Left ventricle myocardium superior (tissue), 1 donor: ENCODE data around the gene CHSY1. TPM values are rescaled to one million over a fixed set of nuclear protein-coding genes. Genes with fewer than 3 reads are reported as not detected.
A peak's percentile ranks its signal among the peaks of the same experiment; 100 is the strongest.

Source experiments
- ATAC-seq: fragments of 200-7000 bp; cut with Tn5 transposase; one replicate; pipeline ENCODE4 v1.9.1; 2020; ENCODE audit warnings: mild to moderate bottlenecking, moderate library complexity
- DNase-seq: peaks from one replicate; pipeline ENCODE4 v3.0.0-alpha.2; 2020
- intact Hi-C: fragments of 100-400 bp; cut with micrococcal nuclease; formaldehyde crosslinking; loops from one replicate; pipeline ENCODE4 v1.11.0; 2022
- total RNA-seq: library from RNA; stranded (reverse); fragmentation: NEBNext Ultra II Directional; extraction: Animal tissue kit (Norgen Biotek cat#: 25700); gene quantifications from one replicate; pipeline ENCODE4 v1.2.1, GENCODE V29; 2021
- donor health status: DM: no; HTN: yes; CAD: no; lungs with severe emphysema.

The CHSY1 gene
- total RNA-seq, 1 donor from 2014 or later: 11.7 TPM

GRCh38 chr15:101147181-101147580 lies 104.7 kb downstream of the CHSY1 start:
- intact Hi-C loops: no loop called here
- DNase-seq (no peak), ATAC-seq (no peak)

GRCh38 chr15:101146118-101146702 lies 105.6 kb downstream of the CHSY1 start:
- ATAC-seq (no peak), DNase-seq (no peak)
- intact Hi-C loops: no loop called here

DNA sequence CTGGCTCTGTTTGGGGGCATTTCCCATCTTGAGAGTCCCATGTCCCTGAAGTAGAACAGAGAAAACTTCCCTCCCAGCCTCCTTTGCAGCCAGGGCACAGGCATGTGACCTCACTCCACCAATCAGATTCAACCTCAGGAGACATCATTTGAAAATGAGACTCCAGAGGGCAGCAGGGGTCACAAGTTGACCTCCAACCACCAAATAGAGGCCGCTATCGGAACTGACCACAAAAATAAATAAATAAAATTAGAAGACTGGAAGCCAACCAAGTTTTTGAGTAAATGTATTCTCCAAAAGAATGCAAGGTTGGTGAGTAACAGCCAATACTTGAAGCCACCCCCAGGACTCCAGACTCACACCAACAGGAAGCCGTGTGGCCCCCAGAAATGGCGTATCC lies 106.5 kb downstream of the CHSY1 start:
- DNase-seq (no peak), ATAC-seq (no peak)
- intact Hi-C loops: no loop called here

- DNase-seq (no peak), ATAC-seq (no peak)
- intact Hi-C loops: no loop called here
These were observed 108.5 kb downstream of the CHSY1 start for GRCh38 chr15:101143321-101143720.

DNA sequence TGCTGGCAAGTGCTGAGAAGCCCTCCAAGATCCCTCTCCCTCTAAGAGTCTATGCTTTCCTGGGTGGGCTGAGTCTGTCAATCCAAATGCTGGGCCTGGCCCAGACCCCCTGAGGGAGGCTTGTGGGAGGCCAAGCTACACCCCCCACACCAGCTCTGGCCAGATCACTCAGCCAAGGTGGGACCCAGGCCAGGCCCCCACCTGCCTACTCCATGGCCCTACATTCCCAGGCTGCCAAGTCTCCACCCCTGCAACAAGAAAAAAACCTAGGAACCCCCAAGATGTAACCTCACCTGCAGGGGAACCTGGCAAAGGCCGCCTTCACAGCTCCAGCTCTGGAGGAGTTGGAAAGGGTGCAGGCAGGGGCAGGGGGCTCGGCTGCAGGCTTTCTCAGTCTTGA lies 109.1 kb downstream of the CHSY1 start:
- intact Hi-C loops: no loop called here
- no peak for ATAC-seq
- no peak for DNase-seq

DNA sequence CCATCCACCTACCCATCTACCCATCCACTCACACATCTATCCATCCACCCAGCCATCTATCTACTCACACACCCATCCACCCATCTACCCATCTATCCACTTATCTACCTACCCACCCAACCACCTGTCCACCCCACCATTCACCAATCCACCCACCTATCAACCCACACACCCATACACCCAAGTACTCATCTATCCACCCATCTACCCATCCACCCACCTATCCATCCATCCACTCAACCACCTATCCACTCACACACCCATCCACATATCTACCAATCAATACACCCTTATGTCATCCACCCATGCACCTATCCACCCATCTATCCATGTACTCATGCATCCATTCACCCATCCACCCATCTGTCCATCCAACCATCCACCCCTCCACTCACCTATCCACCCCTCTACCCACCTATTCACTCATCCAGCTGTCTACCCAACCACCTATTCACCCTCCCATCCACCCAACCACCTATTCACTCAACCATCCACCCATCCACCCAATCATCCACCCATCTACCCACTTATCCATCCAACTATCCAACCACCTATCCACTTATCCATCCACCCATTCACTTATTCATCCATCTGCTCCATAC lies 109.8 kb downstream of the CHSY1 start:
- DNase-seq (no peak), ATAC-seq (no peak)
- intact Hi-C loops: no loop called here

GRCh38 chr15:101140697-101141065 lies 111.2 kb downstream of the CHSY1 start:
- ATAC-seq (no peak), DNase-seq (no peak)
- intact Hi-C loops: no loop called here

DNA sequence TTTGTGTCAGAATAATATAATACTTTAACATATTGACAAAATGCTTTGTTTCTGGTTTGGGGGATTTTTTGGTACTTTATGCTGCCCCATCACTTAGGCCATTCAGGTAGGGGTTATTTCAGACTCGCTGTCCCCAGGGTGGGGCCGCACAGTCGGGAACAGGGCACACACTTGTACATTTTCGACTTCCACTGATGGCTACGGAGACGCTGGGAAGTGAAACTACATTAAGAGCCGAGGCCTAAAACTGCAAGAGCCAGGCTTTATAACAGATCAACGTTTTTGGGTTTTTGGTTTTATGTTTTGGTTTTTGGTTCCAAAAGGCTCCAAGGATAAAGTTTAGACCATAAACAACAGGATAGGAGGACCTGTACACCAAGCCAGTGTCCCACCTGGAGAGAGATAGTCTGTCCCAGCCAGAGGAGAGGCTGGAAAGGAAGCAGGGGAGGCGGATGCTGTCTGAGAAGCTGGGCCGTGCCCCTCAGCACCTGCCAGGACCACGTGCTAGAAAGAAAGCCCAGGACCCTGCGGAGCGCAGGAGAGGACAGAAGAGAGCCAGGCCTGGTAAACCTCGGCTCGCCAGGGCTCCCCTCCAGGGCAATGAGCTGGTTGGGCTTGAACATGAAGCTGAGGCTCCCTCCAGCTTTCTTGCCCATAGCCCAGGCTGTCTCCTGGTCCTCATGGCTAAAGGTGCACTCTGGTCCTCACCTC lies 111.7 kb downstream of the CHSY1 start:
- intact Hi-C loops: no loop called here
- DNase-seq (no peak), ATAC-seq (no peak)

DNA sequence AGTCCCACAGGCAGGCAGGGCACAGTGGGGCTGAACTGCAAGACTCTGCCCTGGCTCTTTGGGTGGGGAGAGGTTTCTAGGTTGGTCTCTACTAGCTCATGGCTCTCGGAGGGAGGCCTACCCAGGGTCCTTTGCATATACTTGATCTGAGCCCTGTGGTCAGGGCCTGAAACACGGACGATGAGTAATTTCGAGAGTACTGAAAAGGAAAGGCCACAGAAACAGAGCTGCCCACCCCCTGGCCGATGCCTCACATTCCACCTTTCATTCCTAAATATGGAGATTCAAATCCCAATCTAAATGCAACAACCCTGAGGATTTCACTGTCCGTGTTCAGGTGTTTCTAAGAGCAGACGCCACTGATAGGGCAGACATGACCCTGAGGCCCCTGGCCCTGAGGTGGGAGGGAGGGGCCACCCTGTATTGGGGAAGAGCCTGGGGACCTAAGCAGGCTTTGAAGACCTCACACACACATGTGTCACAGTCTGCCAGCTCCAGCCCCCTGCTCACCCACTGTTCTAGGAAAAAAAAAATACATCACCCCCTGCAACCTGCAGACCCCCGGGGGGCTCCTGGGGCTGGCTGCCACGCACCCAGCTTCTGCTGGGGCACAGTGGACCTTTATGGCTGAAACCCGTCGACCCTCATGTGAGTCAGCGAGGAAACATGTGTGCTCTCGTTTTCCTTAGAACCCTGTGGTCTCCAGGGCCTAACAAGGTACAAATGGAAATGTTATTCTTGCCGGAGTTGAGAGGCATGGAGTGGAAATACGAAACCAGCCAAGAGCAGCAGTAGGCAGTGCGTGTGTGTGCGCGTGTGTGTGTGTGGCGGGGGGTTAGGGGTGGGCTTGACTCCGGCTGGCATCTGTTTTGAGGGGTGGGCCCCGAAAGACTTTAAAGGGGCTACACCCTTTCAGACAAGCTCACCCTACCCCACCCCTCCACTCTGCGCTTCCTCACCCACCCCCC lies 112.7 kb downstream of the CHSY1 start:
- no peak for DNase-seq
- intact Hi-C loops: no loop called here
- ATAC-seq: no peak

GRCh38 chr15:101138086-101138660 lies 113.7 kb downstream of the CHSY1 start:
- DNase-seq: no peak
- intact Hi-C loops: no loop called here
- no peak for ATAC-seq

- DNase-seq (no peak), ATAC-seq (peak; percentile 87)
These were observed 114.4 kb downstream of the CHSY1 start for GRCh38 chr15:101137312-101137940.

DNA sequence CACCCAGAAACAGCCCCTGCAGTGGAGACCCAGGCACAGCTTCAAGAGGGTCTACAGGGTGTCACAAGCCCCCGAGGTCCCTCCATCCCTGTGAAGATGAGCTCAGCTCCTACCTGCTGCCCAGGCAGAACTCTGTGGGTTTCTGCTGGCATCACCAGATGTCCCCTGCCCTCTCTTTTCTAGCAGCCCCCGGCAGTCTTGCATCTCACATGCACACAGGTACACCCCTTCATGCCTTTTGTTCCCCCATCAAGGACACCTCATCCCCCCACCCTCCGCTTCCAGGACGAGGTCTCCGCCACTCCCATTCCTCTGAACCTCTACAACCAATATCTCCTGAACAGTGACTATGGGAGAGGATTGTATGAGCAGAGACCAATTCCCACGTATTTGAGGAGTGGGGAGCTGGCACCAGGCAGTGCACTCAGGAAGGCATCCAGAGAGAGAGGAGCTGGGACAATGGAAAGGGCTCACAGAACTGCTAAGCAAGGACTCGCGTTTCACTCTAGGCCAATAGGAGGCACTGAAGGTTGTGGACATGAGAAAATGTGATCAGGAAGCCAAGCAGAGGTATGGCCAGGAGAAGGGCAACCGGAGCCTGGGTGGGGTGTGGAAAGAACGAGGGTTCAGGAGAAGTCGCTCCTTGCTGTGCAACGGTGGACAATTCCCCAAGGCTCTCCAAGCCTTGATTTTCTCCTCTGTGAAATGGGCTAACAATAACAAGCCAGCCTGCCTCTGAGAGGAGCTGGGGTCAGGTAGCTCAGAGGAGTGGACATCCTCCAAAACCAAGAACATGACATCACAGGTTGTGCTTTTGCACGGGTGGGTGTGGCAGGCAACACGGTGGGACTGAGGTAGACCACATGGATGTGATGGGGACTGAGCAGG lies 115.2 kb downstream of the CHSY1 start:
- intact Hi-C loops: no loop called here
- no peak for DNase-seq
- ATAC-seq: no peak

More at GRCh38 chr15:101137312-101137940, 114.4 kb downstream of the CHSY1 start:
- intact Hi-C loops: no loop called here

- DNase-seq: no peak
- intact Hi-C loops: no loop called here
- ATAC-seq: no peak
These were observed 116.2 kb downstream of the CHSY1 start for GRCh38 chr15:101135532-101136166.

- no peak for ATAC-seq
- DNase-seq: no peak
These were observed 117.1 kb downstream of the CHSY1 start for GRCh38 chr15:101134780-101135179.

DNA sequence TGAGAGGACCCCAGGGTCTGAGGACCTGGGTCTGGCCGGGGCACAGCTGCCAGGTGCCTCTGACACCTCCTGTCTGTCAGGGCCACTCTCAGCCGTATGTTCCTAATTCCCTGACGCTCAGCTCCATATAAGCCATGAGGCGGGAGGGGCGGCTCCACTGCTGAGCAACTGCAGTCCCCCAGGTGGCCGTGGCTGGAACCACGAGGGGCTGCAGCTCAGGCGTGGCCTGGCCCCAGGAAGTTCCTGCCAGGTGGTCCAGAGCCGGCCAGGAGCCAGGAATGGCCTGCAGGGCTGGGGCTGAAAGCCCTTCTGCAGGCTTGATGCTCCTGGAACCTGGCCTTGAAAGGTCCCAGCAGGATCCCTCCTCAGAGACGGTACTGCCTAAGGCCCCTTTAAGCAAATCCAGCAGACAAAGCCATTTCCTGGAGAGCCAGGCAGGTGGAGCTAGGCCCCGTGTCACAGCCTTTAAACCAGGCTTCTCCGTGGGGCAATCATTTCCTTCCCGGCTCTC lies 118.0 kb downstream of the CHSY1 start:
- DNase-seq (no peak), ATAC-seq (no peak)
- intact Hi-C loops: no loop called here

More at GRCh38 chr15:101134780-101135179, 117.1 kb downstream of the CHSY1 start:
- intact Hi-C loops: no loop called here

- DNase-seq (no peak), ATAC-seq (no peak)
- intact Hi-C loops: no loop called here
These were observed 118.7 kb downstream of the CHSY1 start for GRCh38 chr15:101133181-101133460.

DNA sequence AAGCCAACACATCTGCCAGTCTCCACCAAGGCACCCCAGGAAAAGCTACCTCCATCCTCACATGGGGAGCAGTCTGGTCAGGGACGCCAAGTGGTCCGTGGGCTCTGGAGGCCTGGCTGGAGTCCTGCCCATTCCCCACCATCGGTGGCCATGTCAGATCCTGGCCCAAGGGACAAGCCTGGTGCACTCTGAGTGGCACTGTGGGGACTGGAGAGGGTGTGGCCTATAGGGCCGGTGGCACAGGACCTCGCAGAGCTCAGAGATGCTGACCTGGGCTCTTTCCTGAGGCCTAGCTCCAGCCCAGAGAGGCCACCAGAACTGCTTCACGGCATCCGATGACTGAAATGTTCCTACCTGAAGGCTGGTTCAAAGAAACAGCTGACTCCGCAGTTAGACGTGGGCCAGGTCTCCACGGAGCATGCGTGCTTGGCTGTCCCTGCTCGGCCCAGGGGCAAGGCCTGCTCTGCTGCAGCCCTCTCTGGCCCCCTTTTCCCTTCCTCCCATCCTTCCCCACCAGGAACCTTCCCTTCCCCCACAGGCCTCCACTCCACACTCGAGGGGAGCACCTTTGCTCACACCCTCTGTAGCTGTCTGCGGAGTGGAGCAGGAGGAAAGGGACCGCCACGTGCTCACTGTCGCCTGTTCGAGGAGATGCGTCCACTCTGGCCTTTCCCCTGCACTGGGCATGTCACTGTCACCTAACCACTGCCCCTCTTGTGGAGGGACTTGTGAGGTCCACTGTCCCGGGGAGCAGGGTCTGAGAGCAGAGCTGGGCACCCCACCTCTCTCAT lies 119.3 kb downstream of the CHSY1 start:
- DNase-seq (no peak), ATAC-seq (no peak)
- intact Hi-C loops: no loop called here
